ENCODE measurements around the gene ITGAL. TPM values are rescaled to one million over a fixed set of nuclear protein-coding genes. Genes with fewer than 3 reads are reported as not detected.

Gene ITGAL
- total RNA-seq, 1 experiment from 2014 or later = not detected

DNA sequence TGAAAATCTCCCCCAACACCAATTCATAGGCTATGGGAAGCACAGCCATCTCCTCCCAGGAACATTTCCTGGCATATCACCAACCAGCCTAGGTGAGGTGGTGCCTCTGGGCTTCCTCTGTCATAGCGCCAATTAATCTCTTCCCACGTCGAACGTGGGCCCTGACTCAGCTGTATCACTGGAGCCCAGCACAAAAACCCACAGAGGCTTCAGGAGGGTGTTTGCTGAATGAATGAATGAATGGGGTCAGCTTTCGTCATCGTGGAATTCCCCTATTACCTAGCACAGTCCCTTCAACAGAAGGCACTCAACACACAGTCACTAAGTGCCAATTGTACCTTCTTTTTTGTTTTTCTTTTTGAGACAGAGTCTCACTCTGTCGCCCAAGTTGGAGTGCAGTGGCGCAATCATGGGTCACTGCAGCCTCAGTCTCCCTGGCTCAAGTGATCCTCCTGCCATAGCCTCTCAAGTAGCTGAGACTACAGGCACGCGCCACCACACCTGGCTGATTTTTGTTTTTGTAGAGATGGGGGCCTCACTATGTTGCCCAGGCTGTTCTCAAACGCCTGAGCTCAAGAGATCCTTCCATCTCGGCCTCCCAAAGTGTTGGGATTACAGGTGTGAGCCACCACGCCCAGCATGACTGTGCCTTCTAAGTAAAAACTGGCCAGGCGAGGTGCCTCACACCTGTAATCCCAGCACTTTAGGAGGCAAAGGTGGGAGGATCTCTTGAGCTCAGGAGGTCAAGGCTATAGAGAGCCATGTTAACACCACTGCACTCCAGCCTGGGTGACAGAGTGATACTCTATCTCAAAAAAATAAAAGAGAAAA is 94.8 kb downstream of the ITGAL start:
- Histone ChIP-seq H2BK5ac (ENCODE audit: insufficient read length, low read length) (no peak overlapping the region), H3K4me1 (ENCODE audit: insufficient read depth, low read length) (no peaks in the 10 kb centered on the region; the same call in 1 of the 2 replicates), H2BK12ac (ENCODE audit: insufficient read length, low read depth, low read length) (no peak overlapping the region), H3K9ac (ENCODE audit: extremely low read depth, insufficient read length, low read length) (no peak overlapping the region), H2AK5ac (ENCODE audit: insufficient read length, low read length) (no peak overlapping the region), H4K8ac (replicated peaks; ENCODE audit: insufficient read length, low read depth, low read length) (no peak overlapping the region), H3T11ph (ENCODE audit: low read length) (no peak overlapping the region), H3K23ac (ENCODE audit: insufficient read length, low read depth, low read length) (no peak overlapping the region), H3K9me3 (ENCODE audit: control insufficient read depth, low read depth, low read length) (no peaks in the 10 kb centered on the region), H3K4ac (ENCODE audit: low read depth, low read length) (no peak overlapping the region), H3K4me2 (ENCODE audit: insufficient read depth, insufficient read length, low read length) (no peak overlapping the region), H3K79me2 (ENCODE audit: insufficient read depth, low read length) (no peaks in the 10 kb centered on the region), H4K20me1 (ENCODE audit: control insufficient read depth, insufficient read depth, insufficient read length) (no peaks in the 10 kb centered on the region), H3K79me1 (ENCODE audit: insufficient read depth, low read depth, low read length, poor library complexity, severe bottlenecking) (no peaks in the 10 kb centered on the region), H3K27ac (ENCODE audit: insufficient read length, low read depth, low read length) (no peak overlapping the region), H4K91ac (ENCODE audit: insufficient read length, low read depth, low read length) (no peak overlapping the region), H3K18ac (ENCODE audit: insufficient read length, low read depth, low read length) (no peak overlapping the region), H2AFZ (ENCODE audit: low read length) (no peak overlapping the region), H3K27me3 (ENCODE audit: insufficient read depth, low read length) (no peaks in the 10 kb centered on the region), H2BK120ac (ENCODE audit: low read depth, low read length, poor library complexity, severe bottlenecking) (no peak overlapping the region), H3K56ac (ENCODE audit: insufficient read length, low read depth, low read length) (no peak overlapping the region), H3K23me2 (ENCODE audit: insufficient read length, low read depth, low read length, poor library complexity, severe bottlenecking) (peaks cover 15% of the 10 kb centered on the region), H2BK15ac (ENCODE audit: low read depth, low read length) (no peak overlapping the region), H3K14ac (ENCODE audit: insufficient read depth, low read length) (no peak overlapping the region), H2BK20ac (ENCODE audit: low read depth, low read length, poor library complexity, severe bottlenecking) (no peak overlapping the region), H4K5ac (ENCODE audit: insufficient read length, low read depth, low read length) (no peak overlapping the region)
- H3K9me3 Mint-ChIP-seq = no peaks in the 10 kb centered on the region
- peaks cover 13 to 21% of the 10 kb centered on the region in 2 experiments for H3K4me1 Mint-ChIP-seq
- TF ChIP-seq, protein P1, sequence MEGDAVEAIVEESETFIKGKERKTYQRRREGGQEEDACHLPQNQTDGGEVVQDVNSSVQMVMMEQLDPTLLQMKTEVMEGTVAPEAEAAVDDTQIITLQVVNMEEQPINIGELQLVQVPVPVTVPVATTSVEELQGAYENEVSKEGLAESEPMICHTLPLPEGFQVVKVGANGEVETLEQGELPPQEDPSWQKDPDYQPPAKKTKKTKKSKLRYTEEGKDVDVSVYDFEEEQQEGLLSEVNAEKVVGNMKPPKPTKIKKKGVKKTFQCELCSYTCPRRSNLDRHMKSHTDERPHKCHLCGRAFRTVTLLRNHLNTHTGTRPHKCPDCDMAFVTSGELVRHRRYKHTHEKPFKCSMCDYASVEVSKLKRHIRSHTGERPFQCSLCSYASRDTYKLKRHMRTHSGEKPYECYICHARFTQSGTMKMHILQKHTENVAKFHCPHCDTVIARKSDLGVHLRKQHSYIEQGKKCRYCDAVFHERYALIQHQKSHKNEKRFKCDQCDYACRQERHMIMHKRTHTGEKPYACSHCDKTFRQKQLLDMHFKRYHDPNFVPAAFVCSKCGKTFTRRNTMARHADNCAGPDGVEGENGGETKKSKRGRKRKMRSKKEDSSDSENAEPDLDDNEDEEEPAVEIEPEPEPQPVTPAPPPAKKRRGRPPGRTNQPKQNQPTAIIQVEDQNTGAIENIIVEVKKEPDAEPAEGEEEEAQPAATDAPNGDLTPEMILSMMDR (conservative IDR thresholded peaks at IDR 0.05) = no peak
- H3K36me3 Mint-ChIP-seq (ENCODE audit: insufficient read depth in 1 of 3, low read depth in 3 of 3) = no peaks in the 10 kb centered on the region
- no CpG with 5 or more reads among the region's 14 CpGs for WGBS (ENCODE audit: extremely low coverage, insufficient read length, low lambda C conversion rate)
- peaks cover 12% of the 10 kb centered on the region for H3K27me3 Mint-ChIP-seq (ENCODE audit: low read depth)
- DNase-seq = no peak
- no peak overlapping the region for H3K4me3 Mint-ChIP-seq
- H3K27ac Mint-ChIP-seq = no peak overlapping the region

Data from H9 (cell line).